ENCODE measurements around the gene CPNE6.
A peak's percentile ranks its signal among the peaks of the same experiment; 100 is the strongest.
"Not testable (repeated sequence)": the region's sequence is repeated elsewhere in the genome, so short reads cannot be mapped to it uniquely, and the experiment has no call there.

Gene CPNE6

GRCh38 chr14:24071144-24071697, at the start of gene CPNE6:
CPNE6 (plus strand) TSS chr14:24071562; CDS start chr14:24072937, 1,375 bp downstream.
- DNase-seq (ENCODE audit: low read depth), result no peak

GRCh38 chr14:24024939-24025418, 46.4 kb upstream of the CPNE6 start:
- not testable (repeated sequence) for DNase-seq (ENCODE audit: low read depth)

DNA sequence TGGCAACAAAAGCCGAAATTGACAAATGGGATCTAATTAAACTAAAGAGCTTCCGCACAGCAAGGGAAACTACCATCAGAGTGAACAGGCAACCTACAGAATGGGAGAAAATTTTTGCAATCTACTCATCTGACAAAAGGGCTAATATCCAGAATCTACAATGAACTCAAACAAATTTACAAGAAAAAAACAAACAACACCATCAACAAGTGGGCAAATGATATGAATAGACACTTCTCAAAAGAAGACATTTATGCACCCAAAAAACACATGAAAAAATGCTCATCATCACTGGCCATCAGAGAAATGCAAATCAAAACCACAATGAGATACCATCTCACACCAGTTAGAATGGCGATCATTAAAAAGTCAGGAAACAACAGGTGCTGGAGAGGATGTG, 41.7 kb upstream of the CPNE6 start:
- not testable (repeated sequence) for DNase-seq (ENCODE audit: low read depth)

DNA sequence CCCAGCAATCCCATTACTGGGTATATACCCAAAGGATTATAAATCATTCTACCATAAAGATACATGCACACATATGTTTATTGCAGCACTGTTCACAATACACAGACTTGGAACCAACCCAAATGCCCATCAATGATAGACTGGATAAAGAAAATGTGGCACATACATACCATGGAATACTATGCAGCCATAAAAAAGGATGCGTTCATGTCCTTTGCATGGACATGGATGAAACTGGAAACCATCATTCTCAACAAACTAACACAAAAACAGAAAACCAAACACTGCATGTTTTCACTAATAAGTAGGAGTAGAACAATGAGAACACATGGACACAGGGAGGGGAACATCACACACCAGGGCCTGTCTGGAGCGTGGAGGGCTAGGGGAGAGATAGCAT, 40.0 kb upstream of the CPNE6 start:
- not testable (repeated sequence) for DNase-seq (ENCODE audit: low read depth)

DNA sequence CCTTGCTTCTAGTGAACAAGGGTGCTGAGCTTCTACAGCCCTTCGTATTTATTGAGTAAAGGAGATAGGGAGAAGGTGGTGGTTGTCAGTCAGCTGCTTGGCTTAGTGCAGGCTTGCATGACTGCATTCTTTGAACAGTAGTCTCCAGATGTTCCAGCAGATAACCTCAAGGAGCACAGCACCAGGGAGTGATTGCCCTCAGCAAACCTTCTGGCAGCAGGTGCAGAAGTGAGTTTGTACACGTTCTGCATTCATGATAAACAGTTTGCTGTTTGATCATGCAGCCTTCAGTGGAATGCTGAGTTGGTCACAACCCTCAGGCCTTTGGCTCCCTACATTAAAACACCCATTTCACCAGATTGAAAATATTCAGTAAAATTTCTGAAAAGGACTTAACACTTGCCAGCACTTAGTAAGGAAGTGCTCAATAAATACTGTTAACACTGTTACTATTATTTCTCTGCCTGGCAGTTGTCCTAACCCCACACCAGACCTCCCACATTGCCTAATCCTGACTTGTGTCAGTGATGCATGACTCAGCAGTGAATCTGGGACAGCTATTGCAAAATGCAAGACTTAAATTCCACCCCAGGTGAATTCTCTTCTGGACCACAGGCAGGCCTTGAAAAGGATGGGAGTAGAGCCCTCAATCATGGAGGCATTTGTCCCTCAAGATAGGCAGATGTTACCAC, 38.5 kb upstream of the CPNE6 start:
- DNase-seq (ENCODE audit: low read depth), result no peak

GRCh38 chr14:24035769-24036168, 35.6 kb upstream of the CPNE6 start:
- DNase-seq (ENCODE audit: low read depth), result not testable (repeated sequence)

- DNase-seq (ENCODE audit: low read depth), result no peak
These were observed 35.0 kb upstream of the CPNE6 start for GRCh38 chr14:24036169-24036962.

DNA sequence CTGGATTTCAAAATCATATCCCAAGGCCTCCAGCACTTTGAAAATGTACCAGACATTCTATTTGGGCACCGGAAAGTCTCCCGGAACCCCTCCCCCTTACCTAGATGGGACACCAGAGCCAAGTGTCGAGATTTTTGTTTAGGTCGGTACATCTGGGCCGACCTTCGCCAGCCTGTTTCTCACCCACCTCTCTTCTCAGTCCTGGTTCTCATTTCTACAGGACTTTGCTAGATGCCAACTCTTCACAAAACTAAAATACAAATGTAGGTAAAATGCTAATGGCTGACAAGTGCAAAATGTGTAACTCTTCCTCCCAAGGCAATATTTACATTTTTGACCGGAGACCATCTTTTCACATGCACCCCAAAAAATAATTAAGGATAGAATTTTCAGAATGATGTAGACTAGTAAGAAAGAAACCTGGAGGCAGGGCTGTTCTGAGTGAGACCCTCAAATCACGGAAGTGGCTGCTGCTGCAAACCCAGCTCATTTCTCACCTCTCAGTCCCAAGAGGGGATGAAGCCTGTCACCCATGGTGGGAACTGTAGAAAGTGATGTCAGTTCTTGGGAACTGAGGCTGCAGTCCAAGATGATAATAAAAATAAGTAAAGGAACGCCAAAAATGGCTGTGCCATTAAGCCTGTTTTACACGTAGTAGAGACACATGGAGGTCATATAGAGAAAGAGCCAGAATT, 34.3 kb upstream of the CPNE6 start:
- not testable (repeated sequence) for DNase-seq (ENCODE audit: low read depth)

GRCh38 chr14:24037658-24038037, 33.7 kb upstream of the CPNE6 start:
- no peak for DNase-seq (ENCODE audit: low read depth)

GRCh38 chr14:24038686-24039085, 32.7 kb upstream of the CPNE6 start:
- DNase-seq (ENCODE audit: low read depth), result no peak

GRCh38 chr14:24040692-24041091, 30.7 kb upstream of the CPNE6 start:
- no peak for DNase-seq (ENCODE audit: low read depth)

DNA sequence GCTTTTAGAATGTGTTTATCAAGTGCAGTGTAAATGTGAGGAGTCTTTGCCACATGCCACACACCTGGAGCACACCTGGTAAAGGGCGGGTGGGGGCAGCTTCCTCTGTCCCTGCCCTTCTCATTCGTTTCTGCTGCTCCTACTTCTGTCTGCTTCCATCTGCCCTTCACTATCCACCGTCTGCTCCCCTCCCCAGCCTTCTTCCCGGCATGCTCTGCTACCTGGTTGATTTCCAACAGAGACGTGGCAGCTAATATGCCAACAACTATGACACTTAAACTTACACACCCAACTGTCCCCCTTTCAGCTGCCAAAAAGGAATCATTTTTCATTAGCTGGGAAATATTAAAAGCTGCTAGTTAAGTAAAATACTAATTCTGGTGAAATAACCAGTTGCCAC, 28.6 kb upstream of the CPNE6 start:
- no peak for DNase-seq (ENCODE audit: low read depth)

DNA sequence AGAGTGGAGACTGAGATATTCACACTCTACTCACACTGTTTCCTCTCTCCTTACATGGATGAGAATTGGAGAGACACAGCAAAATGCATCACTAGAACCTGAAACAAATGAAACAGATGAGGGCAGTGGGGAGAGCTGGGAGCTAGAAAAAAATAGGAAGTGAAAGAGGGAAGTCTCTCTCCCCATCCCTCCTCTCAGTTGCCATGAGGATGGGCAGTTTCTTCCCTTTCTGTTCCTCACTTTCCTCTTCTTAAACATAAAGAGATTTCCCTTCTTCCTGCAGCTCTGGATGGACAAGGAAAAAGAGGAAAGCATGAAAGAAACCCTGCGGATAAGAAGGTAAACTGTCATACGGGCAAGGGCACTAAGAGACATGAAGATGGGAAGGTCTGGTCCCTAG, 22.4 kb upstream of the CPNE6 start:
- DNase-seq (ENCODE audit: low read depth), result not testable (repeated sequence)

GRCh38 chr14:24050753-24051152, 20.6 kb upstream of the CPNE6 start:
- DNase-seq (ENCODE audit: low read depth), result not testable (repeated sequence)

DNA sequence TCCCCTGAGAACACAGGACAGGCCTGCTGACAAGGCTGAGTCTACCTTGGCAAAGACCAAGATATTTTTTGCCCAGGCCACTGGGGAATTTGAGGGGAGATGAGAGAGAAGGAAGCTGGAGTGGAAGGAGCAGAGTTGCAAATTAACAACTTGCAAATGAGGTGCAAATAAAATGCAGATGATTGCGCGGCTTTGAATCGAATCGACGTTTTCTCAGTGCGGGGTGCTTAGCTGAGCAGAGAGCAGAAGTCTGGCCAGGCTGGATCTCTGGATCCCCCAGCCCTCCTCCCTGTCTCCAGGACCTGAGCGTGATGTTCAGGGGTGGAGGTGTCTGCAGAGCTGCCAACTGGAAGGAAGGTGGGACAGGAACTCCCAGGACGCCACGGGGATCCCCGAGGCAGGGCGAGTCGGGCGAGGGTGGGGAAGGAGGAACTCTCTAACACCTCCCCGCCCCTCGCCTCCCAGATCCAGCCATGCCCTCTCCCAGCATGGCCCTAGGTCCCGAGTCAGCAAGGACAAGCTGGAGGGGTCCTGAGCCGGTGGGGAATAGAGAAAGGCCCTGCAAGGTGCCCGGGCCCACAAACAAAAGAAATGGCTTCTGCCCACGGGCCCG, 20.1 kb upstream of the CPNE6 start:
- DNase-seq (ENCODE audit: low read depth), result no peak

GRCh38 chr14:24051789-24052655, 19.3 kb upstream of the CPNE6 start, which contains the start of gene CARMIL3:
CARMIL3 (plus strand) TSS chr14:24052009; CDS start chr14:24052154, 145 bp downstream.
- DNase-seq (ENCODE audit: low read depth), result peak; percentile 50

GRCh38 chr14:24052656-24053547, 18.5 kb upstream of the CPNE6 start:
- DNase-seq (ENCODE audit: low read depth), result peak; percentile 55

- no peak for DNase-seq (ENCODE audit: low read depth)
These were observed 17.6 kb upstream of the CPNE6 start for GRCh38 chr14:24053548-24054323.

DNA sequence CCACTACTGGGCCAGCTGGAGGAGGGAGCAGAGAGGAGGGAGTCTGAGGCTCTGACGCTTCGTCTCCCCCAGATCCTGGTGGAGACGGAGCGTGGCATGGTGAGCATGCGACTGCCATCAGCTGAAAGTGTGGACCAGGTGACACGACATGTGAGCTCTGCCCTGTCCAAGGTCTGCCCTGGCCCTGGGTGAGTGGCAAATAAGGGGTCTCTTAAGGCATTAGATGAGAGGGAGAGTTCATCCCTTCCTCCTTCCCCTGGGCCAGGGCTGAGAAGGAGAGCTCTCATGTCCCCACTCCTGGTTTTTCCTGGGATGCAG, 17.1 kb upstream of the CPNE6 start:
- no peak for DNase-seq (ENCODE audit: low read depth)

All from stimulated activated CD8-positive, alpha-beta memory T cell treated with anti-CD3 and anti-CD28 coated beads, Interleukin-12 subunit alpha, Interleukin-12 subunit beta, amount 100 ng/mL, for 4 hours (primary cell).